GM23338 (cell line): Measurements from ENCODE around the gene C16orf74. TPM values are rescaled to one million over a fixed set of nuclear protein-coding genes. Genes with fewer than 3 reads are reported as not detected.

ENCODE experiments used
- ATAC-seq: fragments of 200-7000 bp; cut with Tn5 transposase; 3 replicates; pipeline ENCODE4 v1.9.1; 2020
- DNase-seq: peaks from one replicate; pipeline ENCODE4 v3.0.0-alpha.2; 2015; ENCODE audit warnings: low spot score
- H2AFZ ChIP-seq: fragments of 200-600 bp; sonication (generic); 2 replicates; pipeline ENCODE4 v1.8.0; 2016; ENCODE audit warnings: antibody characterized with exemption, mild to moderate bottlenecking, moderate library complexity
- H3F3A ChIP-seq: fragments of 200-600 bp; sonication (generic); replicated peaks from 2 replicates; pipeline ENCODE4 v1.8.0; 2017; ENCODE audit warnings: antibody characterized with exemption, mixed run types, low read depth
- H3K27ac ChIP-seq: fragments of 200-600 bp; sonication (generic); 2 replicates; pipeline ENCODE4 v1.6.1; 2016; ENCODE audit warnings: low read depth
- H3K27me3 ChIP-seq: fragments of 200-600 bp; sonication (generic); 2 replicates; pipeline ENCODE4 v1.8.0; 2016; ENCODE audit warnings: mild to moderate bottlenecking, mixed run types, moderate library complexity; ENCODE audit not compliant: insufficient read depth
- H3K36me3 ChIP-seq: fragments of 200-600 bp; sonication (generic); 2 replicates; pipeline ENCODE4 v1.8.0; 2016; ENCODE audit warnings: mild to moderate bottlenecking; ENCODE audit not compliant: insufficient read depth
- H3K4me1 ChIP-seq: fragments of 200-600 bp; sonication (generic); 2 replicates; pipeline ENCODE4 v1.8.0; 2016; ENCODE audit warnings: mild to moderate bottlenecking, moderate library complexity; ENCODE audit not compliant: insufficient read depth
- H3K4me2 ChIP-seq: fragments of 200-600 bp; sonication (generic); 2 replicates; pipeline ENCODE4 v1.7.1; 2017; ENCODE audit warnings: mixed run types
- H3K4me3 ChIP-seq: fragments of 200-600 bp; sonication (generic); 2 replicates; pipeline ENCODE4 v1.6.1; 2016; ENCODE audit warnings: mixed run types
- H3K79me2 ChIP-seq: fragments of 200-600 bp; sonication (generic); replicated peaks from 2 replicates; pipeline ENCODE4 v1.8.0; 2017; ENCODE audit warnings: mild to moderate bottlenecking; ENCODE audit not compliant: insufficient read depth
- H3K9me2 ChIP-seq: fragments of 200-600 bp; sonication (generic); 2 replicates; pipeline ENCODE4 v1.8.0; 2017; ENCODE audit not compliant: insufficient read depth
- H4K20me1 ChIP-seq: fragments of 200-600 bp; sonication (generic); replicated peaks from 2 replicates; pipeline ENCODE4 v1.8.0; 2017; ENCODE audit warnings: mild to moderate bottlenecking; ENCODE audit not compliant: insufficient read depth
- H3K27ac Mint-ChIP-seq: 2 replicates; pipeline ENCODE4 v1.8.0; 2020; ENCODE audit warnings: inconsistent platforms, mild to moderate bottlenecking, moderate library complexity, mixed read lengths
- H3K27me3 Mint-ChIP-seq: 3 replicates; pipeline ENCODE4 v1.8.0; 2022; ENCODE audit warnings: low read depth, mild to moderate bottlenecking, moderate library complexity, mixed read lengths, inconsistent platforms; ENCODE audit not compliant: insufficient read depth, poor library complexity
- H3K36me3 Mint-ChIP-seq: 3 replicates; pipeline ENCODE4 v1.8.0; 2021; ENCODE audit warnings: low read depth, mild to moderate bottlenecking, inconsistent platforms, moderate library complexity, mixed read lengths
- H3K4me1 Mint-ChIP-seq: 3 replicates; pipeline ENCODE4 v1.8.0; 2020; ENCODE audit warnings: mild to moderate bottlenecking, inconsistent platforms, mixed read lengths
- H3K4me3 Mint-ChIP-seq: 3 replicates; pipeline ENCODE4 v1.8.0; 2021; ENCODE audit warnings: moderate library complexity, mild to moderate bottlenecking, inconsistent platforms, mixed read lengths
- H3K9me3 Mint-ChIP-seq: 3 replicates; pipeline ENCODE4 v1.8.0; 2020; ENCODE audit warnings: moderate library complexity, mild to moderate bottlenecking, inconsistent platforms, mixed read lengths
- ZNF331 ChIP-seq: fragments of 250-450 bp; sonication (Bioruptor Pico); IDR thresholded peaks from 2 replicates; pipeline ENCODE4 v1.5.0; 2020; ENCODE audit warnings: low read depth, mild to moderate bottlenecking, moderate library complexity
- polyA plus RNA-seq: library from polyadenylated mRNA; unstranded; fragments of >200 nt; fragmentation: Nextera tagmentation; extraction: Ambion mirVana; gene quantifications from 2 replicates; pipeline ENCODE4 v1.2.1, GENCODE V29; 2016
- total RNA-seq: library from RNA; depleted of rRNA; stranded (reverse); fragments of >200 nt; shearing (Covaris generic); gene quantifications from 2 replicates; pipeline ENCODE4 v1.2.3, GENCODE V29; 2014
- TF ChIP-seq, protein P1 (sequence below), 2 experiments: fragments of 200-600 bp in 1 of 2; sonication (generic) in 1 of 2; conservative IDR thresholded peaks; 2 replicates each; pipeline versions ENCODE4 v1.5.1 to v1.6.1; 2016 to 2017; ENCODE audit warnings: antibody characterized with exemption in 2 of 2, low read depth in 2 of 2, mild to moderate bottlenecking in 2 of 2, moderate library complexity in 1 of 2
- TF ChIP-seq, protein P2 (sequence below): fragments of 250-450 bp; sonication (Bioruptor Pico); IDR thresholded peaks from 2 replicates; pipeline ENCODE4 v1.5.0; 2020; ENCODE audit warnings: mild to moderate bottlenecking, moderate library complexity

The C16orf74 gene
- total and polyA plus RNA-seq, 2 experiments from 2014 or later: 12.1 to 19.1 TPM

DNA sequence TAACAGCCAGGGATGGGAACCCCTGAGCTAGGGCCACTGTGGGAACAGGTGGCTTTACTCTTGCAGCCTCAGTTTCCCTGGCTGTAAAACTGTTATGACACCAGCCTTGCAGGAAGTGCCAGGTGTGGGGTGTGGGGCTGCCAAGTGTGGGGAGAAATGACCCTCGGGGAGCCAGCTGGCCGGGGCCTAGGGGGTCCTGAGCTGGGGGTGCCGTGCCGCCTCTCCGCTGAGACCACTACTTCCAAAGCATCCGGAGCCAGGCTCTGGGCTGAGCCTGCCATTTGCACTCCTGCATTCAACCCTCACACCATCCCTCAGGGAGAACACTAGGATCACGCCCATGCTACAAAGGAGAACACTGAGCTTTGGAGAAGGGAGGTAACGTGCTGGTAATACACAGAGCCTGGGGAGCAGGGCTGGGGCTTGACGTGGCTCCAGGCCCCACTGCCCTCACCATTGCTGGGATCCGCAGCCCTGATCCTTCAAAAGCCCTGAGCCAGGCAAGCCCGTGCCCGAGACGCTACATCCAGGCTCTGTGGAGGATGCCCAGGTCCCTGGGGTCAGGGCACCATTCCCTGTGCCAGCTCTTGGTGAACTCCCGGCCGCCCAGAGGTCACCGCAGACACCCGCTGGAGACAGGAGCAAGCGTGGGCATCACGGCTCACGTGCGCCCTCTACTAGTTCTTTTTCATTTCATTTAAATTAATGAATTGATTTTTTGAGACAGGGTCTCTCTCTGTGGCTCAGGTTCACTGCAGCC is 33.3 kb downstream of the C16orf74 start:
- peaks cover 17% of the 10 kb centered on the region for H3K27me3 Mint-ChIP-seq
- TF ChIP-seq ZNF331 (CRISPR knock-in tag): no peak
- TF ChIP-seq, protein P1, sequence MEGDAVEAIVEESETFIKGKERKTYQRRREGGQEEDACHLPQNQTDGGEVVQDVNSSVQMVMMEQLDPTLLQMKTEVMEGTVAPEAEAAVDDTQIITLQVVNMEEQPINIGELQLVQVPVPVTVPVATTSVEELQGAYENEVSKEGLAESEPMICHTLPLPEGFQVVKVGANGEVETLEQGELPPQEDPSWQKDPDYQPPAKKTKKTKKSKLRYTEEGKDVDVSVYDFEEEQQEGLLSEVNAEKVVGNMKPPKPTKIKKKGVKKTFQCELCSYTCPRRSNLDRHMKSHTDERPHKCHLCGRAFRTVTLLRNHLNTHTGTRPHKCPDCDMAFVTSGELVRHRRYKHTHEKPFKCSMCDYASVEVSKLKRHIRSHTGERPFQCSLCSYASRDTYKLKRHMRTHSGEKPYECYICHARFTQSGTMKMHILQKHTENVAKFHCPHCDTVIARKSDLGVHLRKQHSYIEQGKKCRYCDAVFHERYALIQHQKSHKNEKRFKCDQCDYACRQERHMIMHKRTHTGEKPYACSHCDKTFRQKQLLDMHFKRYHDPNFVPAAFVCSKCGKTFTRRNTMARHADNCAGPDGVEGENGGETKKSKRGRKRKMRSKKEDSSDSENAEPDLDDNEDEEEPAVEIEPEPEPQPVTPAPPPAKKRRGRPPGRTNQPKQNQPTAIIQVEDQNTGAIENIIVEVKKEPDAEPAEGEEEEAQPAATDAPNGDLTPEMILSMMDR (conservative IDR thresholded peaks at IDR 0.05; ENCODE audit: low read depth in 2 of 2): peak; percentile 77 to 87
- no peak overlapping the region for H3K27ac Mint-ChIP-seq
- H3K27me3 ChIP-seq: no peaks in the 10 kb centered on the region
- no peaks in the 10 kb centered on the region for H3K36me3 ChIP-seq
- DNase-seq: peak; percentile 90
- peaks cover 5% of the 10 kb centered on the region for H3F3A ChIP-seq
- no peak overlapping the region; the same call in 2 of the 3 replicates for H3K4me3 Mint-ChIP-seq
- no peaks in the 10 kb centered on the region; the same call in 1 of the 2 replicates for H3K4me1 ChIP-seq
- 0 out of 2 replicates have a peak, but pooled peaks cover 4% of the 10 kb centered on the region for H4K20me1 ChIP-seq
- ATAC-seq: peak; percentile 62
- H3K27ac ChIP-seq: no peak overlapping the region
- peaks cover 7% of the 10 kb centered on the region; the same call in 2 of the 3 replicates for H3K36me3 Mint-ChIP-seq
- peaks cover 15% of the 10 kb centered on the region for H3K4me1 Mint-ChIP-seq
- no peaks in the 10 kb centered on the region for H3K9me2 ChIP-seq
- H2AFZ ChIP-seq: no peak overlapping the region
- H3K9me3 Mint-ChIP-seq: 0 out of 3 replicates have a peak, but pooled peaks cover 3% of the 10 kb centered on the region
- H3K4me3 ChIP-seq: no peak overlapping the region
- no peak overlapping the region for H3K4me2 ChIP-seq
- no peaks in the 10 kb centered on the region for H3K79me2 ChIP-seq

DNA sequence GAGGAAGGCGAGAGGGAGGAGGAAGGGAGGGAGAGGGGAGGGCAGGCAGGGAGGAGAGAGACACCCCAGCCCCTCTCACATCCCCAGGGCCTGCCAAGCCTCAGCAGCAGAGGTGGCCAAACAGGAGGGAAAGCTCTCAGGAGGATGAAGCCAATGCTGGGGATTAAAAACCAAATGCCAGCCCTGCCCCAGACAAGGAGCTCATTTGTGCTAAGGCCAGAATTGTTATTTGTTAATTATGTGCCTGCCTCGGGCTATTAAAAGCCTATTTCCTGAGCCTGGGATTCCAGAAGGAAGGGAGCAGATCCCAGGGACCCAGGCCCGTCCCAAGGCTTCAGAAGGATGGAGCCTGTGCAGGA is 34.2 kb downstream of the C16orf74 start:
- DNase-seq: no peak
- no peak for ATAC-seq
- H3K27ac ChIP-seq: no peak overlapping the region
- H3F3A ChIP-seq: peaks cover 5% of the 10 kb centered on the region
- H3K4me1 Mint-ChIP-seq: peaks cover 16% of the 10 kb centered on the region
- H2AFZ ChIP-seq: no peak overlapping the region
- peaks cover 8% of the 10 kb centered on the region; the same call in 2 of the 3 replicates for H3K9me3 Mint-ChIP-seq
- 0 out of 2 replicates have a peak, but pooled peaks cover 4% of the 10 kb centered on the region for H4K20me1 ChIP-seq
- no peak overlapping the region for H3K4me3 Mint-ChIP-seq
- no peaks in the 10 kb centered on the region for H3K27me3 ChIP-seq
- no peak overlapping the region for H3K27ac Mint-ChIP-seq
- H3K4me2 ChIP-seq: no peak overlapping the region
- no peak overlapping the region for H3K4me3 ChIP-seq
- H3K9me2 ChIP-seq: no peaks in the 10 kb centered on the region
- peaks cover 14% of the 10 kb centered on the region for H3K36me3 Mint-ChIP-seq
- H3K27me3 Mint-ChIP-seq: peaks cover 17% of the 10 kb centered on the region
- H3K79me2 ChIP-seq: no peaks in the 10 kb centered on the region
- TF ChIP-seq, protein P2, sequence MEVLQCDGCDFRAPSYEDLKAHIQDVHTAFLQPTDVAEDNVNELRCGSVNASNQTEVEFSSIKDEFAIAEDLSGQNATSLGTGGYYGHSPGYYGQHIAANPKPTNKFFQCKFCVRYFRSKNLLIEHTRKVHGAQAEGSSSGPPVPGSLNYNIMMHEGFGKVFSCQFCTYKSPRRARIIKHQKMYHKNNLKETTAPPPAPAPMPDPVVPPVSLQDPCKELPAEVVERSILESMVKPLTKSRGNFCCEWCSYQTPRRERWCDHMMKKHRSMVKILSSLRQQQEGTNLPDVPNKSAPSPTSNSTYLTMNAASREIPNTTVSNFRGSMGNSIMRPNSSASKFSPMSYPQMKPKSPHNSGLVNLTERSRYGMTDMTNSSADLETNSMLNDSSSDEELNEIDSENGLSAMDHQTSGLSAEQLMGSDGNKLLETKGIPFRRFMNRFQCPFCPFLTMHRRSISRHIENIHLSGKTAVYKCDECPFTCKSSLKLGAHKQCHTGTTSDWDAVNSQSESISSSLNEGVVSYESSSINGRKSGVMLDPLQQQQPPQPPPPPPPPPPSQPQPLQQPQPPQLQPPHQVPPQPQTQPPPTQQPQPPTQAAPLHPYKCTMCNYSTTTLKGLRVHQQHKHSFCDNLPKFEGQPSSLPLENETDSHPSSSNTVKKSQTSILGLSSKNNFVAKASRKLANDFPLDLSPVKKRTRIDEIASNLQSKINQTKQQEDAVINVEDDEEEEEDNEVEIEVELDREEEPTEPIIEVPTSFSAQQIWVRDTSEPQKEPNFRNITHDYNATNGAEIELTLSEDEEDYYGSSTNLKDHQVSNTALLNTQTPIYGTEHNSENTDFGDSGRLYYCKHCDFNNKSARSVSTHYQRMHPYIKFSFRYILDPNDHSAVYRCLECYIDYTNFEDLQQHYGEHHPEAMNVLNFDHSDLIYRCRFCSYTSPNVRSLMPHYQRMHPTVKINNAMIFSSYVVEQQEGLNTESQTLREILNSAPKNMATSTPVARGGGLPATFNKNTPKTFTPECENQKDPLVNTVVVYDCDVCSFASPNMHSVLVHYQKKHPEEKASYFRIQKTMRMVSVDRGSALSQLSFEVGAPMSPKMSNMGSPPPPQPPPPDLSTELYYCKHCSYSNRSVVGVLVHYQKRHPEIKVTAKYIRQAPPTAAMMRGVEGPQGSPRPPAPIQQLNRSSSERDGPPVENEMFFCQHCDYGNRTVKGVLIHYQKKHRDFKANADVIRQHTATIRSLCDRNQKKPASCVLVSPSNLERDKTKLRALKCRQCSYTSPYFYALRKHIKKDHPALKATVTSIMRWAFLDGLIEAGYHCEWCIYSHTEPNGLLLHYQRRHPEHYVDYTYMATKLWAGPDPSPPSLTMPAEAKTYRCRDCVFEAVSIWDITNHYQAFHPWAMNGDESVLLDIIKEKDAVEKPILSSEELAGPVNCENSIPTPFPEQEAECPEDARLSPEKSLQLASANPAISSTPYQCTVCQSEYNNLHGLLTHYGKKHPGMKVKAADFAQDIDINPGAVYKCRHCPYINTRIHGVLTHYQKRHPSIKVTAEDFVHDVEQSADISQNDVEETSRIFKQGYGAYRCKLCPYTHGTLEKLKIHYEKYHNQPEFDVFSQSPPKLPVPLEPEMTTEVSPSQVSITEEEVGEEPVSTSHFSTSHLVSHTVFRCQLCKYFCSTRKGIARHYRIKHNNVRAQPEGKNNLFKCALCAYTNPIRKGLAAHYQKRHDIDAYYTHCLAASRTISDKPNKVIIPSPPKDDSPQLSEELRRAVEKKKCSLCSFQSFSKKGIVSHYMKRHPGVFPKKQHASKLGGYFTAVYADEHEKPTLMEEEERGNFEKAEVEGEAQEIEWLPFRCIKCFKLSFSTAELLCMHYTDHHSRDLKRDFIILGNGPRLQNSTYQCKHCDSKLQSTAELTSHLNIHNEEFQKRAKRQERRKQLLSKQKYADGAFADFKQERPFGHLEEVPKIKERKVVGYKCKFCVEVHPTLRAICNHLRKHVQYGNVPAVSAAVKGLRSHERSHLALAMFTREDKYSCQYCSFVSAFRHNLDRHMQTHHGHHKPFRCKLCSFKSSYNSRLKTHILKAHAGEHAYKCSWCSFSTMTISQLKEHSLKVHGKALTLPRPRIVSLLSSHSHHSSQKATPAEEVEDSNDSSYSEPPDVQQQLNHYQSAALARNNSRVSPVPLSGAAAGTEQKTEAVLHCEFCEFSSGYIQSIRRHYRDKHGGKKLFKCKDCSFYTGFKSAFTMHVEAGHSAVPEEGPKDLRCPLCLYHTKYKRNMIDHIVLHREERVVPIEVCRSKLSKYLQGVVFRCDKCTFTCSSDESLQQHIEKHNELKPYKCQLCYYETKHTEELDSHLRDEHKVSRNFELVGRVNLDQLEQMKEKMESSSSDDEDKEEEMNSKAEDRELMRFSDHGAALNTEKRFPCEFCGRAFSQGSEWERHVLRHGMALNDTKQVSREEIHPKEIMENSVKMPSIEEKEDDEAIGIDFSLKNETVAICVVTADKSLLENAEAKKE (CRISPR knock-in tag): no peak
- H3K36me3 ChIP-seq: no peaks in the 10 kb centered on the region
- H3K4me1 ChIP-seq: no peaks in the 10 kb centered on the region; the same call in 1 of the 2 replicates
